ENCODE data around the gene SLC25A36. TPM values are rescaled to one million over a fixed set of nuclear protein-coding genes. Genes with fewer than 3 reads are reported as not detected.

SLC25A36 gene
- total RNA-seq, 1 experiment from 2014 or later, result 76.5 TPM

GRCh38 chr3:141019244-141019643, 77.6 kb downstream of the SLC25A36 start:
- BruUV-seq (replicated peaks), result no TSS peak
- intact Hi-C loops (cut with micrococcal nuclease; ENCODE audit: unreplicated experiment), result no loop called here
- CTCF ChIA-PET, result no interaction called here

GRCh38 chr3:141020143-141020830, 78.7 kb downstream of the SLC25A36 start:
- H4K20me1 ChIP-seq (ENCODE audit: insufficient read depth), result no peaks in the 10 kb centered on the region
- H3K9me2 ChIP-seq (ENCODE audit: insufficient read depth), result no peaks in the 10 kb centered on the region
- no peaks in the 10 kb centered on the region for H3F3A ChIP-seq (ENCODE audit: insufficient read depth, low read depth)
- DNase-seq, result no peak
- TF ChIP-seq, protein P1, sequence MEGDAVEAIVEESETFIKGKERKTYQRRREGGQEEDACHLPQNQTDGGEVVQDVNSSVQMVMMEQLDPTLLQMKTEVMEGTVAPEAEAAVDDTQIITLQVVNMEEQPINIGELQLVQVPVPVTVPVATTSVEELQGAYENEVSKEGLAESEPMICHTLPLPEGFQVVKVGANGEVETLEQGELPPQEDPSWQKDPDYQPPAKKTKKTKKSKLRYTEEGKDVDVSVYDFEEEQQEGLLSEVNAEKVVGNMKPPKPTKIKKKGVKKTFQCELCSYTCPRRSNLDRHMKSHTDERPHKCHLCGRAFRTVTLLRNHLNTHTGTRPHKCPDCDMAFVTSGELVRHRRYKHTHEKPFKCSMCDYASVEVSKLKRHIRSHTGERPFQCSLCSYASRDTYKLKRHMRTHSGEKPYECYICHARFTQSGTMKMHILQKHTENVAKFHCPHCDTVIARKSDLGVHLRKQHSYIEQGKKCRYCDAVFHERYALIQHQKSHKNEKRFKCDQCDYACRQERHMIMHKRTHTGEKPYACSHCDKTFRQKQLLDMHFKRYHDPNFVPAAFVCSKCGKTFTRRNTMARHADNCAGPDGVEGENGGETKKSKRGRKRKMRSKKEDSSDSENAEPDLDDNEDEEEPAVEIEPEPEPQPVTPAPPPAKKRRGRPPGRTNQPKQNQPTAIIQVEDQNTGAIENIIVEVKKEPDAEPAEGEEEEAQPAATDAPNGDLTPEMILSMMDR (conservative IDR thresholded peaks at IDR 0.05), result no peak
- no peak for TF ChIP-seq EZH2 (IDR thresholded peaks at IDR 0.05; ENCODE audit: low read depth)
- ChIA-PET CTCF (no interaction called here), POLR2A (ENCODE audit: unreplicated experiment) (no interaction called here)
- no peaks in the 10 kb centered on the region for H3K4me1 ChIP-seq (replicated peaks; ENCODE audit: insufficient read depth)
- no peak overlapping the region for H3K27ac ChIP-seq
- 0 out of 2 replicates have a peak, but pooled peaks cover 4% of the 10 kb centered on the region for H3K27me3 ChIP-seq (ENCODE audit: insufficient read depth, low read depth)
- intact Hi-C loops (cut with micrococcal nuclease; ENCODE audit: unreplicated experiment), result no loop called here
- no peak overlapping the region for H2AFZ ChIP-seq
- H3K9me3 ChIP-seq (ENCODE audit: insufficient read depth, low read depth), result no peaks in the 10 kb centered on the region
- BruUV-seq (replicated peaks), result no TSS peak
- H3K79me2 ChIP-seq (ENCODE audit: low read depth), result no peaks in the 10 kb centered on the region
- H3K4me2 ChIP-seq, result no peak overlapping the region
- no peaks in the 10 kb centered on the region for H3K36me3 ChIP-seq (ENCODE audit: low read depth)
- no peak overlapping the region for H3K4me3 ChIP-seq

More at GRCh38 chr3:141019244-141019643, 77.6 kb downstream of the SLC25A36 start:
- Histone ChIP-seq H3K4me2 (no peak overlapping the region), H3K9me2 (ENCODE audit: insufficient read depth) (no peaks in the 10 kb centered on the region), H3K27ac (no peak overlapping the region), H3K27me3 (ENCODE audit: insufficient read depth, low read depth) (0 out of 2 replicates have a peak, but pooled peaks cover 4% of the 10 kb centered on the region), H4K20me1 (ENCODE audit: insufficient read depth) (no peaks in the 10 kb centered on the region), H3K9me3 (ENCODE audit: insufficient read depth, low read depth) (no peaks in the 10 kb centered on the region), H3K36me3 (ENCODE audit: low read depth) (no peaks in the 10 kb centered on the region), H3K4me3 (no peak overlapping the region), H2AFZ (no peak overlapping the region), H3K79me2 (ENCODE audit: low read depth) (no peaks in the 10 kb centered on the region), H3F3A (ENCODE audit: insufficient read depth, low read depth) (no peaks in the 10 kb centered on the region), H3K4me1 (replicated peaks; ENCODE audit: insufficient read depth) (no peaks in the 10 kb centered on the region)
- DNase-seq, result no peak
- no peak for TF ChIP-seq EZH2 (IDR thresholded peaks at IDR 0.05; ENCODE audit: low read depth)
- TF ChIP-seq, protein P1 (conservative IDR thresholded peaks at IDR 0.05), result no peak
- POLR2A ChIA-PET (ENCODE audit: unreplicated experiment), result no interaction called here

DNA sequence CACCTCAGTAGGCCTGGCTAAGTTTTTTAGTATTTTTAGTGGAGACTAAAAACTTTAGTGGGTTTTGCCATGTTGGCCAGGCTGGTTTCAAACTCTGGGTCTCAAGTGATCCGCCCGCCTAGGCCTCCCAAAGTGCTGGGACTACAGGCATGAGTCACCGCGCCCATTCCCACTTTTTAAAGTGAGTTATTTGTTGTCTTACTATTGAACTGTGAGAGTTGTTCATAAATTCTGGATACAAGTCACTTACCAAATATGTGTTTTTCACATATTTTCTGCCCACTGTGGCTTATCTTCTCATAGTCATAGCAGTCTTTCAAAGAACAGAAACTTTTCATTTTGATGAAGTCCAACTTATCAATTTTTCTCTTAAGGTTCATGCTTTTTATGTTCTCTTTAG, 79.6 kb downstream of the SLC25A36 start:
- Histone ChIP-seq H3K79me2 (ENCODE audit: low read depth) (no peaks in the 10 kb centered on the region), H3F3A (ENCODE audit: insufficient read depth, low read depth) (no peaks in the 10 kb centered on the region), H3K4me3 (no peak overlapping the region), H3K27me3 (ENCODE audit: insufficient read depth, low read depth) (0 out of 2 replicates have a peak, but pooled peaks cover 4% of the 10 kb centered on the region), H3K36me3 (ENCODE audit: low read depth) (no peaks in the 10 kb centered on the region), H2AFZ (no peak overlapping the region), H3K4me2 (no peak overlapping the region), H3K9me3 (ENCODE audit: insufficient read depth, low read depth) (no peaks in the 10 kb centered on the region), H3K4me1 (replicated peaks; ENCODE audit: insufficient read depth) (no peaks in the 10 kb centered on the region), H3K9me2 (ENCODE audit: insufficient read depth) (no peaks in the 10 kb centered on the region), H4K20me1 (ENCODE audit: insufficient read depth) (no peaks in the 10 kb centered on the region), H3K27ac (no peak overlapping the region)
- POLR2A ChIA-PET (ENCODE audit: unreplicated experiment), result no interaction called here
- no TSS peak for BruUV-seq (replicated peaks)
- intact Hi-C loops (cut with micrococcal nuclease; ENCODE audit: unreplicated experiment), result no loop called here
- no peak for DNase-seq
- TF ChIP-seq, protein P1 (conservative IDR thresholded peaks at IDR 0.05), result no peak
- no peak for TF ChIP-seq EZH2 (IDR thresholded peaks at IDR 0.05; ENCODE audit: low read depth)
- CTCF ChIA-PET, result no interaction called here

Other genes starting within 250 kb of the SLC25A36 start
- gene SPSB4, start 109.5 kb downstream of the SLC25A36 start, total RNA-seq (2021), result not detected in 2 replicates

Data from PC-9 (cell line).